Peyer's patch (tissue), 4 donors: Measurements from ENCODE around the gene USP44.

ENCODE experiments used
- POLR2A ChIP-seq, 2 donors: fragments of 450-650 bp; IDR thresholded peaks; one replicate each; pipeline ENCODE4 v1.5.1; 2017; ENCODE audit warnings: antibody characterized with exemption in 2 of 2, mild to moderate bottlenecking in 2 of 2, moderate library complexity in 2 of 2
- TF ChIP-seq, protein P1 (sequence below), 6 experiments: fragments of 450-650 bp in 4 of 6; fragments of 200-600 bp in 2 of 6; sonication (generic) in 1 of 6; IDR thresholded peaks; one replicate each; pipeline ENCODE4 v1.5.1; 2017 to 2019; ENCODE audit warnings: antibody characterized with exemption in 6 of 6, mild to moderate bottlenecking in 3 of 6, moderate library complexity in 1 of 6

DNA sequence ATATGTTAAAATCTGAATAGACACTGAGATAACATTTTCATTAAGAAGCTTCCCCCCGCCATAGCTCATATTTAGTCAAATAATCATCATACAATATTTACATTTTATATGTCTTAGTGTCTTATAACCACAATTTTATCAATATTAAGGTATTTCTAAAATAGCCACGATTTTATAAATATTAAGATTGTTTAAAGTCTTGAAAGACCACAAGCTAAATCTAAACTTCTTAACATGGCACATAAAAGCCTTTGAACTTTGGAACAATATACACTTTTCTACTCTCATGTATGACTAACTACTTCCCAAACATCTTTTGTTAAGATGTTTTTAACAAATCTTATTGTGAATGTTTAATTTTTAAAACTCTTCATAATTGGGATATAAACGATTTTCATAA is 6.5 kb downstream of the USP44 start:
- TF ChIP-seq, protein P1, sequence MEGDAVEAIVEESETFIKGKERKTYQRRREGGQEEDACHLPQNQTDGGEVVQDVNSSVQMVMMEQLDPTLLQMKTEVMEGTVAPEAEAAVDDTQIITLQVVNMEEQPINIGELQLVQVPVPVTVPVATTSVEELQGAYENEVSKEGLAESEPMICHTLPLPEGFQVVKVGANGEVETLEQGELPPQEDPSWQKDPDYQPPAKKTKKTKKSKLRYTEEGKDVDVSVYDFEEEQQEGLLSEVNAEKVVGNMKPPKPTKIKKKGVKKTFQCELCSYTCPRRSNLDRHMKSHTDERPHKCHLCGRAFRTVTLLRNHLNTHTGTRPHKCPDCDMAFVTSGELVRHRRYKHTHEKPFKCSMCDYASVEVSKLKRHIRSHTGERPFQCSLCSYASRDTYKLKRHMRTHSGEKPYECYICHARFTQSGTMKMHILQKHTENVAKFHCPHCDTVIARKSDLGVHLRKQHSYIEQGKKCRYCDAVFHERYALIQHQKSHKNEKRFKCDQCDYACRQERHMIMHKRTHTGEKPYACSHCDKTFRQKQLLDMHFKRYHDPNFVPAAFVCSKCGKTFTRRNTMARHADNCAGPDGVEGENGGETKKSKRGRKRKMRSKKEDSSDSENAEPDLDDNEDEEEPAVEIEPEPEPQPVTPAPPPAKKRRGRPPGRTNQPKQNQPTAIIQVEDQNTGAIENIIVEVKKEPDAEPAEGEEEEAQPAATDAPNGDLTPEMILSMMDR (IDR thresholded peaks at IDR 0.05) = no peak
- no peak for TF ChIP-seq POLR2A (IDR thresholded peaks at IDR 0.05)
